ENCODE results near the gene ASAP2. TPM values are rescaled to one million over a fixed set of nuclear protein-coding genes. Genes with fewer than 3 reads are reported as not detected.

ASAP2 gene
- total RNA-seq, 1 donor from 2014 or later: 60.7 TPM

- Mint-ChIP-seq H3K36me3 (ENCODE audit: low read depth) (peaks cover 43% of the 10 kb centered on the region), H3K27me3 (ENCODE audit: low read depth) (no peaks in the 10 kb centered on the region), H3K9me3 (ENCODE audit: low read depth) (no peaks in the 10 kb centered on the region), H3K27ac (ENCODE audit: unreplicated experiment) (no peak overlapping the region), H3K4me3 (ENCODE audit: unreplicated experiment) (no peak overlapping the region), H3K4me1 (ENCODE audit: low read depth) (peaks cover under 1% of the 10 kb centered on the region)
- DNase-seq (ENCODE audit: low spot score): no peak
- TF ChIP-seq CTCF (IDR thresholded peaks at IDR 0.05): no peak
These were observed 232.9 kb downstream of the ASAP2 start for GRCh38 chr2:9439536-9439935.

- Mint-ChIP-seq H3K27me3 (ENCODE audit: low read depth) (no peaks in the 10 kb centered on the region), H3K4me1 (ENCODE audit: low read depth) (no peaks in the 10 kb centered on the region), H3K36me3 (ENCODE audit: low read depth) (peaks cover 41% of the 10 kb centered on the region), H3K4me3 (ENCODE audit: unreplicated experiment) (no peak overlapping the region), H3K9me3 (ENCODE audit: low read depth) (no peaks in the 10 kb centered on the region), H3K27ac (ENCODE audit: unreplicated experiment) (no peak overlapping the region)
- no peak for DNase-seq (ENCODE audit: low spot score)
- TF ChIP-seq CTCF (IDR thresholded peaks at IDR 0.05): no peak
These were observed 233.6 kb downstream of the ASAP2 start for GRCh38 chr2:9440058-9440727.

- no peak for DNase-seq (ENCODE audit: low spot score)
- Mint-ChIP-seq H3K36me3 (ENCODE audit: low read depth) (peaks cover 41% of the 10 kb centered on the region), H3K4me1 (ENCODE audit: low read depth) (no peaks in the 10 kb centered on the region), H3K27ac (ENCODE audit: unreplicated experiment) (no peak overlapping the region), H3K4me3 (ENCODE audit: unreplicated experiment) (no peak overlapping the region), H3K27me3 (ENCODE audit: low read depth) (no peaks in the 10 kb centered on the region), H3K9me3 (ENCODE audit: low read depth) (no peaks in the 10 kb centered on the region)
- no peak for TF ChIP-seq CTCF (IDR thresholded peaks at IDR 0.05)
These were observed 234.9 kb downstream of the ASAP2 start for GRCh38 chr2:9441556-9441955.

- H3K27me3 Mint-ChIP-seq (ENCODE audit: low read depth): no peaks in the 10 kb centered on the region
- no peak overlapping the region for H3K27ac Mint-ChIP-seq (ENCODE audit: unreplicated experiment)
- no peak overlapping the region for H3K4me3 Mint-ChIP-seq (ENCODE audit: unreplicated experiment)
- H3K4me1 Mint-ChIP-seq (ENCODE audit: low read depth): no peaks in the 10 kb centered on the region
- peaks cover 34% of the 10 kb centered on the region for H3K36me3 Mint-ChIP-seq (ENCODE audit: low read depth)
- no peaks in the 10 kb centered on the region for H3K9me3 Mint-ChIP-seq (ENCODE audit: low read depth)
- DNase-seq (ENCODE audit: low spot score): no peak
- TF ChIP-seq CTCF (IDR thresholded peaks at IDR 0.05): no peak
These were observed 236.9 kb downstream of the ASAP2 start for GRCh38 chr2:9443526-9443925.

GRCh38 chr2:9445089-9445488 is 238.5 kb downstream of the ASAP2 start:
- no peak overlapping the region for H3K27ac Mint-ChIP-seq (ENCODE audit: unreplicated experiment)
- no peak overlapping the region for H3K4me3 Mint-ChIP-seq (ENCODE audit: unreplicated experiment)
- no peak for DNase-seq (ENCODE audit: low spot score)
- TF ChIP-seq CTCF (IDR thresholded peaks at IDR 0.05): no peak
- no peaks in the 10 kb centered on the region for H3K27me3 Mint-ChIP-seq (ENCODE audit: low read depth)
- H3K36me3 Mint-ChIP-seq (ENCODE audit: low read depth): peaks cover 33% of the 10 kb centered on the region
- H3K4me1 Mint-ChIP-seq (ENCODE audit: low read depth): no peaks in the 10 kb centered on the region
- H3K9me3 Mint-ChIP-seq (ENCODE audit: low read depth): no peaks in the 10 kb centered on the region

Data from chondrocyte (in vitro differentiated cells).